GM19324 (cell line): ENCODE data around the gene PDCD11.
"Not testable (repeated sequence)": the region's sequence is repeated elsewhere in the genome, so short reads cannot be mapped to it uniquely, and the experiment has no call there.

Experiments used
- ATAC-seq: cut with Tn5 transposase; IDR thresholded peaks from one replicate; pipeline ENCODE4 v1.9.1; 2021; ENCODE audit warnings: mild to moderate bottlenecking, moderate library complexity; ENCODE audit not compliant: unreplicated experiment, low FRiP score

Gene PDCD11

DNA sequence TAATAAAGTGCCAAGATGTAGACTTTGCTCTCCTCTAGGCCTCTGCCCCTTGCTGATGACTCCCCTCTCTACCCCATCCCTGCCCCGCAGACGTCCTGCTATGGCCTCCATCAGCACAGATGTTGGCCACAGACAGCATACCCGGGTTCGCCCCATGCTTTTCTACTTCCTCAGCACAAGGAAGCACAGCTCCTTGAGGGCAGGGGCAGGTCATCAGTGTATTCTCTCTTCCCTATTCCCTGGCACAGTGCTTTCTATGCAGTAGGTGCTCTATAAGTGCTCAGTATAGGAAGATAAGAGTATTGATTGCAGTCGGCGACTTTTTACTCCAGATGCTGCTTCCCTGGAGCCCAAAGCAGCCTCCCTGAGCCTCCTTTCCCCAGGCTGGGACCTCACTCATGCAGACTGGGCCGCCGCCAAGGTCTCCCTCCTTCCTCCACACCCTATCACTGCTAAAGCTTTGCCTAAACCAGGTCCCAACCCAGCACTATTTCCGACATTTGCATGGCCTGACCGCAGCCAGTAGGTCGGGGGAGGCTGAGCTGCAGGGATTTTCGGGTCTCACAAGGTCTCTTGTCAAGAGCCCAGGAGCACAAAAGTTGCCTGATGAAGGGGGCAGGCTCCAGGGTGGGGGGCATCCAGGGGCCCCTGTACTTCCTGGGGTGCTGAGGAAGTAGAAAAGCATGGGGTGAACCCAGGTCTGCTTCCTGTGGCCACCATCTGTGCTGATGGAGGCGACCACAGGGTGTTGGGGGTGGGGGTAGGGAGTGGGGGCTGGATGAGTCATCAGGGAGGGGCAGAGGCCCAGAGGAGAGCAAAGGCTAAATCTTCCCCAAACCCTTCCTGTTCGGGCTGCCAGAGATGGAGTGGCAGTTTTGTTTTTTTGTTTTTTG is 74.6 kb downstream of the PDCD11 start:
- ATAC-seq = peak; percentile 75

GRCh38 chr10:103472005-103472404 is 75.6 kb downstream of the PDCD11 start:
- peak; percentile 38 for ATAC-seq

- no peak for ATAC-seq
Observed at GRCh38 chr10:103473261-103473671, 76.8 kb downstream of the PDCD11 start.

DNA sequence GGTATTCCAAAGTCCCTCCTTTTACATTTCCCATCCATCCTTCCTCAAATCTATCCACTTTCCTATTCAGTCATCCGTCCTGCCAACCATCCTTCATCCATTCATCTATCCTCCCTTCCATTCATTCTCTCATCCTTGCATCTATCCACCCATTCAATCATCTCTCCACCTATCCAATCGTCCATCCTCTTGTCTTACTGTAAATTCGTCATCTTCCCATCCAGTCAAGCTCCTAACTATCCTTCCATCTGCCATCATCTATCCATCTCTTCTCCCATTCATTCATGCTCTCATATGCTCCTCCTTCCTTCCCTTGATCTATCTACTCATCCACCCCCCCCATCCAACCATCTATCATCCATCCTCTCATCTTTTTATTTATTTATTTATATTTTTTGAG is 77.7 kb downstream of the PDCD11 start:
- ATAC-seq = no peak

DNA sequence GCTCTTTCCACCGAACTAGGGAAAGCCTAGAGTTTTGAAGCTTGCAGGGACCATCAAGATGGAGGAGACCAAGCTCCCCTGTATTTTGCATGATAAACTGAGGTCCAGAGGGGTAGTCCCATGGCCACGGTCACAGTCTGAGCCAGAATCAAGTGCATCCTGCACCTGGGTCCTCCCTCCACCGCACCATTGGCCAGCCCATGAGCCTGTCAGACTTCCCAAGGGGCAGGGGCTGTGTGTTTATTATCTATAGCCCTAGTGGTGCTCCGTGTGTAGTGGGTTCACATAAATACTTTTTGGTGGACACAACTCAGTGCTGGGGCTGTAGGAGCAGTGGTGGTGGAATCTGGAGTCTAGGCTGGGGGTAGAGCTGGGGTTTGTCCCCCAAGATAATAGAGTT is 79.0 kb downstream of the PDCD11 start:
- ATAC-seq = no peak

DNA sequence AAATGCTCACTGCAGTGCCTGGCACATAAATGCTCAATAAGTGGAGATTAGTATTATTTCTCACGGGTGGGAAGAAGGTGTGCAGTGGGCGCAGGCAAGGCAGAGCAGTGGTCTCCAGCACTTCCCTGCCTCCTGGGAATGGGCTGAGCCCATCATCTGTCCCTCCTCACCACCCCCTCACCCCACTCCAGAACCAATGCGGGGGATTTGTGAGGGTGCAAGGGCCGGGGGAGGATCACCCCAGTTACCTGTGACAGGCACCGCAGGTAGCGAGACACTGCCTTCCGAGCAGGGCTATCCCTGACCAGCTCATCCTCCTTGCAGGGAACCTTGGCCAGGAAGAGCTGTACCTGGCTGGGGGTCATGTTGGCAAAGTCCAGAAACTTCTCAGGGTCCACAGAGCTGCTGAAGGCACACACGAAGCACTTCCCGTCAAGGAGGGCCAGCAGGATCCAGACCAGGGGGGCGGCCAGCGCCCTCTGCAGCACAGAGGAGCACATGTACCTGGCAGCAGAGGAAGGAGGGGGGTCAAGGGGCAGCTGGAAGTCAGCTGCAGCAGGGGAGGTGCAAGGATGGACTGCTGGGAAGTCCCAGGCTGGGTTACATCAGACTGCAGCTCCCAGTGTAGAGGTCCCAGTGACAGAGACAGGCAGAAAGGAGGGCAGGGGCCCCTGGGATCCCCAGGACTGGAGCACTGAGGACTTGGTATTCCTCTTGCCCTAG is 79.8 kb downstream of the PDCD11 start:
- ATAC-seq = no peak

DNA sequence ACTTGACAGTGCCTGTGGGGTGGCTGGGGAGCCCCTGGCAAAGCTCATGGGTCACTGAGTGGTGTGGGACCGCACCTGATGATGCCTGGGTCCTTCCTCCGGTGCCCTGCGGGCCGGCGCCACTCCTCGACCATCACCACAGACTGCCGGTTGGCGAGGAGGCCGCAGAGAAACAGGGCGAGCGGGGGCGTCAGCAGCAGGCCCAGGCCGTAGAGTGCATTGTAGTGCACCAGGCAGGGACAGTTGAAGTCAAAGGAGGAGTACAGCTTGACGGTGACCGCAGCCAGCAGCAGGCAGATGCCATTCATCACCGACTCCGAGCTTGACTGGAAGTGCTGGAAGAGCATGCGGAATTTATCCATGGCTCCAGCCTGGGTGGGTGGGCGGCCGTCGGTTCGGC is 82.2 kb downstream of the PDCD11 start:
- ATAC-seq = no peak

GRCh38 chr10:103479135-103479534 is 82.7 kb downstream of the PDCD11 start, which contains the start of gene CALHM3:
Gene CALHM3 (minus strand): TSS chr10:103479240. CDS start chr10:103479032, 208 bp downstream.
- ATAC-seq = no peak

GRCh38 chr10:103480521-103480920 is 84.1 kb downstream of the PDCD11 start:
- ATAC-seq = no peak

- no peak for ATAC-seq
Observed at GRCh38 chr10:103481974-103482531, 85.6 kb downstream of the PDCD11 start.

- ATAC-seq = not testable (repeated sequence)
Observed at GRCh38 chr10:103486635-103487409, 90.4 kb downstream of the PDCD11 start.

DNA sequence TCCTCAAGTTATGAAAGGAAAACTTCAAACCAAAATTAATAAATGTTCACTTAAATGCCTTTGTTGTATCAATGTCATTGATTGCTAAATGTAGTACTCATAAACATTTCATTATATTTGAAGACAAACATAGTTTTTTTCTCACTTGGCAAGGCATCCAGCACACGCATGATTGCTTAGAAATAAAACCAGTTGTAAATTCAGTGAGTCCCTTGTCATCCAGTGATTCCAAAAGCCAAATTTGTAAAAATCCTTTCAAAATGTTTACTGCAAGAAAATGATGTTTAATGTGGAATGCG is 90.9 kb downstream of the PDCD11 start:
- ATAC-seq = no peak

DNA sequence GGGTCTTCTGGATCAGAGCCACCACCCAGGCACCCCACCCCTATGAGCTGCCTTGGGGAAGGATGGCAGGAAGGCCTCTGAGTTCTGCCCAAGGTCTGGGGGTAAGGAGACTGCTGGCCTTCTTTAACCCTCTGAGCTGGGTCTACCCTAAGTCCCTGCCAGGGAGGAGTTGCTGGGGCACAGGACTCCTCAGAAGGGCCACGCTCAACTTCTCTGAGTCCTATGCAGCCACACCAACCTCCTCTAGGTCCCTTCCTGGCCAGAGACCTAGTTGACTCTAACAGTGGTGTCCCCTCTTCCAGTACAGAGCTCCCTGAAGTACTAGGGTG is 94.5 kb downstream of the PDCD11 start:
- peak; percentile 17 for ATAC-seq

- ATAC-seq = no peak
Observed at GRCh38 chr10:103491729-103492364, 95.4 kb downstream of the PDCD11 start.

DNA sequence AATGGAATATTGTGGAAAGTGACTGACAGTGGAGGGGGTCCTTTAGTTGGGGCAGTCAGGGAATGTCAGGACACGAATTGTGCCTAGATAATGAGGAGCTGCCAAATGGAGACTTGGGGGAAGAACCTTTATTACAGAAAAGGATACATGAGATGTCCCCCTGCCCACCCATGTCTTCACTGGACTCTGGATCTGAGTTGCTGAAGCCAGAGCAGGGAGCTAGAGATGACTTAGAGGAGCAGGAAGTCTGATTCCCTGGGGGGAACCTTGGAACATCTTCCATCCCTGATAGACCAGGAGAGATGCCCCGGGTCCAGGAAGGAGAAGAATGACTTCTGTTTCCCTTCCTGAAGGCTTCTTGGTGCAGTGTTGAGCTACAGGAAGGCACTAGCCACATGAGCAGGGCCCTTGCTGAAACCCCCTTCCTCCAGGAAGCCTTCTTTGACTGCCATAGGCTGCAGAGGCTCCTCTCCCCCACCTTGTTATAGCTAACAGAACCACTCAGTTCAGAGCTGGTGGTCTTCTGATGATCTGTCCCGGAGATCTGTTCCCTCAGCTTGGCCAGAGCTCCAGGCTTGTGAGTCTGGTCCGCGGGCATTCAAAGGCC is 96.3 kb downstream of the PDCD11 start:
- no peak for ATAC-seq

- no peak for ATAC-seq
Observed at GRCh38 chr10:103493362-103493915, 97.0 kb downstream of the PDCD11 start, which contains the start of gene NEURL1. Gene NEURL1 (plus strand): TSS chr10:103493705. CDS start chr10:103494388, 683 bp downstream.

DNA sequence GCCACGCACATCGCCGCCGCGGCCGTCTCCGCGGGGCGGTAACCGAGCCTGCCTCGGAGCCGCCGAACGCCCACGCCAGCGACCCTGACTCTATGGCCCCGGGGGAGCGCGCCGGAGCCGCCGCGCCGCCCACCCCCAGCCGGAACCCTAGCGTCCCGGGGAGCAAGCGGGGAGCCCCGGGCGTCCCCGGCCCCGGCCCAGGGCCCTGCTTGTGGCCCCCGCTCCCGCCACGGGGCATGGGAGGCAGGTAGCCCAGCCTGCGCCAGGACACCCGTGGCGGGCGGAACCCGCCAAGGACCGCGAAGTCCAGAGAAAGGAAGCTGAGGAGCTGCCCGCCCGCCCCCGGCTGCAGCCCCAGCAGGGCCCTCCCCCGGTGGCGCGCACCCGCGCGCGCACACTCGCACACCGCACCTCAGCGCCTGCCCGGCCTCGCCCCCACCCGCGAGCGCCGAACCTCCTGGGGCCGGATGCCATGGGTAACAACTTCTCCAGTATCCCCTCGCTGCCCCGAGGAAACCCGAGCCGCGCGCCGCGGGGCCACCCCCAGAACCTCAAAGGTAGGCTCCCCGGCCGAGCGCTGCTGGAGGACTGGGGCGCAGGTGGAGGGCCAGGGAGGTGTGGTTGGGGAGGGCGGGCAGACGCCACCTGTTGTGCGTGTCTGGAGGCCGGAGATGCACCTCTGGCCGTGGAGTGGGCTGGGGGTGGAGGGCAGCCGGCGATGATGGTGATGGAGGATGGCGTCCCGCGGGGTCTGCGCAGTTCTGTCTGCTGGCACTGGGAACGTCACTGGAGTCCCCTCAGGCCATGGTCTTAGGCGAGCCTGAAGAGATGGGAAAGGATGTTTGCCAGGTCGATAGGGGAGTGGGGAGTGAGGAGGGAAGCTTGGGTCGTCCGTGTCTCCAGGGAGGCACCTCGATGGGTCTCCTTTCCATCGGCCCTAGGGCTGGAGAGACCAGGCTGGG is 97.8 kb downstream of the PDCD11 start:
- ATAC-seq = no peak

DNA sequence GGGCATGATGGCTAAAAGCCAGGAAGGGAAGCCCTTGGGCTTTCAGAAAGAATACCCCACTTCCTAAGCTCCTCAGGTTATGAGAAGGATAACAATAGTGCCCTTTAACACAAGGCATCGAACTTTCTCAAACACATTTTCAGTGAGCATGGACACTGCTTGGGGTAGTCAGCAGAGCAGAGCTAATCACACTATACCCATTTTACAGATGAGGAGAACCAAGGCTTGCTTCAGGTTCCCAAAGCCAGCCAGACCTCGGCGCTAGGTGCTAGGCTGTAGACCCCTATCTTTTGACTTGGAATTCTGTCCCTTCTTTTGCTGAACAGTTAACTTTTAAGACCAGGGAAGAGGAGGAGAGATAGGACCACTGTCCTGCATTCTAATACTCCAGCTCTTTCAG is 98.9 kb downstream of the PDCD11 start:
- ATAC-seq = no peak
